ENCODE data around the gene ZNF679. TPM values are rescaled to one million over a fixed set of nuclear protein-coding genes. Genes with fewer than 3 reads are reported as not detected.
"Not testable (repeated sequence)": the region's sequence is repeated elsewhere in the genome, so short reads cannot be mapped to it uniquely, and the experiment has no call there.

Gene ZNF679
- polyA plus RNA-seq (not detected in 2 replicates), polyA minus RNA-seq (not detected in 2 replicates)

DNA sequence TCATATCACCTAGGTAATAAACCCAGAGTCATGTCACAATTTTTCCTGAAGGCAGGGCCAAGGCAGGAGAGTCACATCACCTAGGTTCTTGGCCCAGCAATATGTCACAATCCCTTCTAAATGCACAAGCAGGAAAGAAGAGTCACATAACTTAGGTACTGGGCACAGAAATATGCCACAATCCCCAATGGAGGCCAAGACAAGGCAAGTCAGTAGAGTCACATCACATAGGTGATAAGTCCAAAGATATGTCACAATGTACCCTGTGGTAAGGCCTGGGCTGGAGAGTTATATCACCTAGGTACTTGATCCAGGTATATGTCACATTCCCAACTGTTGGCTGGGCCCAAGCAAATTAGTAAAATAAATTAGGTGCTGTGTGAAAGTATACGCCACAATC is at the start of gene ZNF679:
Gene ZNF679 (plus strand): TSS at position 301 of the 400 bp plus-strand sequence. CDS start 20,644 bp downstream, outside the sequence.
- H2AFZ ChIP-seq (ENCODE audit: low read depth, low read length); H3K27ac ChIP-seq (ENCODE audit: low read length); H3K9ac ChIP-seq (ENCODE audit: low read length); H4K20me1 ChIP-seq (ENCODE audit: insufficient read depth); H3K4me2 ChIP-seq (ENCODE audit: low read length); H3K9me2 ChIP-seq (ENCODE audit: insufficient read depth, low read length); H3K36me3 ChIP-seq (ENCODE audit: insufficient read depth, low read length); H3K27me3 ChIP-seq (ENCODE audit: insufficient read depth, low read depth, low read length); H3K4me3 ChIP-seq (ENCODE audit: low read length); H3F3A ChIP-seq (ENCODE audit: insufficient read depth, low read length, poor library complexity, severe bottlenecking); H3K79me2 ChIP-seq (replicated peaks; ENCODE audit: insufficient read depth, low read length): not testable (repeated sequence)
- H3K9me3 ChIP-seq (ENCODE audit: low read length), result peaks cover 24% of the 10 kb centered on the region

DNA sequence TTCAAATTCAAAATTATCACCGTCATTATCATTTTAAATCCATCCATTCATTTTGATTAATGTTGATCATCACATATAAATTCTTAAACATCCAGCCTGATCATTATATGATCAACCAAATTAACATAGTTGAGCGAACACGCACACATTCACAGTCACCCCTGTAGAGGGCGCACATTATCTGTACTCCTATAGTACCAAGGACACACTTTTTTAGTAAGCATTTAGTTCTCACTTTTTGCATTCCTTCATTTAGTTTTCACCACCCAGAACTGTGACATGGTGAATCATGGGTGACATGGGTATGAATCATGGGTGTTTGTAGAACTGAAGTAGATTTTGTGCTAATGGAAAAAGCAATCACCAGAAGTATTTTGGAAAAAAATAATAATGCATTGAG is 47.3 kb upstream of the ZNF679 start:
- Histone ChIP-seq H3K9me2 (ENCODE audit: insufficient read depth, low read length) (no peaks in the 10 kb centered on the region), H3K4me2 (ENCODE audit: low read length) (no peak overlapping the region), H4K20me1 (ENCODE audit: insufficient read depth) (no peaks in the 10 kb centered on the region), H3K79me2 (replicated peaks; ENCODE audit: insufficient read depth, low read length) (no peaks in the 10 kb centered on the region), H2AFZ (ENCODE audit: low read depth, low read length) (no peak overlapping the region), H3K36me3 (ENCODE audit: insufficient read depth, low read length) (no peaks in the 10 kb centered on the region), H3K27ac (ENCODE audit: low read length) (no peak overlapping the region), H3K9me3 (ENCODE audit: low read length) (peaks cover 4% of the 10 kb centered on the region), H3K9ac (ENCODE audit: low read length) (no peak overlapping the region), H3K4me3 (ENCODE audit: low read length) (no peak overlapping the region), H3F3A (ENCODE audit: insufficient read depth, low read length, poor library complexity, severe bottlenecking) (no peaks in the 10 kb centered on the region), H3K27me3 (ENCODE audit: insufficient read depth, low read depth, low read length) (no peaks in the 10 kb centered on the region)
- no peak for TF ChIP-seq SMC3 (conservative IDR thresholded peaks at IDR 0.05; ENCODE audit: poor library complexity)
- TF ChIP-seq MXI1 (conservative IDR thresholded peaks at IDR 0.05; ENCODE audit: poor library complexity, severe bottlenecking), result no peak
- TF ChIP-seq POLR2AphosphoS5 (IDR thresholded peaks at IDR 0.05), result no peak
- TF ChIP-seq, protein P1, sequence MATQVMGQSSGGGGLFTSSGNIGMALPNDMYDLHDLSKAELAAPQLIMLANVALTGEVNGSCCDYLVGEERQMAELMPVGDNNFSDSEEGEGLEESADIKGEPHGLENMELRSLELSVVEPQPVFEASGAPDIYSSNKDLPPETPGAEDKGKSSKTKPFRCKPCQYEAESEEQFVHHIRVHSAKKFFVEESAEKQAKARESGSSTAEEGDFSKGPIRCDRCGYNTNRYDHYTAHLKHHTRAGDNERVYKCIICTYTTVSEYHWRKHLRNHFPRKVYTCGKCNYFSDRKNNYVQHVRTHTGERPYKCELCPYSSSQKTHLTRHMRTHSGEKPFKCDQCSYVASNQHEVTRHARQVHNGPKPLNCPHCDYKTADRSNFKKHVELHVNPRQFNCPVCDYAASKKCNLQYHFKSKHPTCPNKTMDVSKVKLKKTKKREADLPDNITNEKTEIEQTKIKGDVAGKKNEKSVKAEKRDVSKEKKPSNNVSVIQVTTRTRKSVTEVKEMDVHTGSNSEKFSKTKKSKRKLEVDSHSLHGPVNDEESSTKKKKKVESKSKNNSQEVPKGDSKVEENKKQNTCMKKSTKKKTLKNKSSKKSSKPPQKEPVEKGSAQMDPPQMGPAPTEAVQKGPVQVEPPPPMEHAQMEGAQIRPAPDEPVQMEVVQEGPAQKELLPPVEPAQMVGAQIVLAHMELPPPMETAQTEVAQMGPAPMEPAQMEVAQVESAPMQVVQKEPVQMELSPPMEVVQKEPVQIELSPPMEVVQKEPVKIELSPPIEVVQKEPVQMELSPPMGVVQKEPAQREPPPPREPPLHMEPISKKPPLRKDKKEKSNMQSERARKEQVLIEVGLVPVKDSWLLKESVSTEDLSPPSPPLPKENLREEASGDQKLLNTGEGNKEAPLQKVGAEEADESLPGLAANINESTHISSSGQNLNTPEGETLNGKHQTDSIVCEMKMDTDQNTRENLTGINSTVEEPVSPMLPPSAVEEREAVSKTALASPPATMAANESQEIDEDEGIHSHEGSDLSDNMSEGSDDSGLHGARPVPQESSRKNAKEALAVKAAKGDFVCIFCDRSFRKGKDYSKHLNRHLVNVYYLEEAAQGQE (IDR thresholded peaks at IDR 0.05; ENCODE audit: borderline replicate concordance), result no peak
- TF ChIP-seq TAF1 (IDR thresholded peaks at IDR 0.05; ENCODE audit: low read depth), result no peak

DNA sequence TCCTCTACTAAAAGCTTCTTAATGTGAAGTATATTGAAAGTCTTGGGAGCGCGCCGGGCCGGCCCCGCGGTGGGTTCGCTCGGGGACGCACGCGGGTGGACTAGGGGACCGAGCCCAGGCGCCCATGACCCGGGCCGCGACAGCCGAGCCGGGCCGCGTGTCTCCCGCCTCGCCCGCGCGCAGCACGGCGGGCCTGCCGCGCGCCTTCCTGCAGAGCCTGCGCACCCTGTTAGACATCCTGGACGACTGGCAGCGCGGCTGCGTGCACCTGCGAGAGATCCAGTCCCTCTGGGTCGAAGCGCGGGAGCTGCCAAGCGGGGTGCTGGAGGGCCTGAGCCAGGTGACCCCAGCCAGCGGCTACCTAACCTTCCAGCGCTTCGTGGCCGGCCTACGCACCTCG is 46.7 kb upstream of the ZNF679 start:
- H3K9me2 ChIP-seq (ENCODE audit: insufficient read depth, low read length), result no peaks in the 10 kb centered on the region
- H3K27ac ChIP-seq (ENCODE audit: low read length), result no peak overlapping the region
- H3K79me2 ChIP-seq (replicated peaks; ENCODE audit: insufficient read depth, low read length), result no peaks in the 10 kb centered on the region
- no peak overlapping the region for H3K9ac ChIP-seq (ENCODE audit: low read length)
- no peak overlapping the region for H3K4me3 ChIP-seq (ENCODE audit: low read length)
- peaks cover 4% of the 10 kb centered on the region for H3K9me3 ChIP-seq (ENCODE audit: low read length)
- TF ChIP-seq RAD21 (conservative IDR thresholded peaks at IDR 0.05) (no peak), SMC3 (conservative IDR thresholded peaks at IDR 0.05; ENCODE audit: poor library complexity) (no peak), POLR2AphosphoS5 (IDR thresholded peaks at IDR 0.05) (no peak), MXI1 (conservative IDR thresholded peaks at IDR 0.05; ENCODE audit: poor library complexity, severe bottlenecking) (no peak), EP300 (conservative IDR thresholded peaks at IDR 0.05; ENCODE audit: poor library complexity, severe bottlenecking) (no peak), TAF1 (IDR thresholded peaks at IDR 0.05; ENCODE audit: low read depth) (no peak), EZH2 (IDR thresholded peaks at IDR 0.05; ENCODE audit: borderline replicate concordance, insufficient read depth, low read length, poor library complexity, severe bottlenecking) (no peak)
- TF ChIP-seq, protein P2, sequence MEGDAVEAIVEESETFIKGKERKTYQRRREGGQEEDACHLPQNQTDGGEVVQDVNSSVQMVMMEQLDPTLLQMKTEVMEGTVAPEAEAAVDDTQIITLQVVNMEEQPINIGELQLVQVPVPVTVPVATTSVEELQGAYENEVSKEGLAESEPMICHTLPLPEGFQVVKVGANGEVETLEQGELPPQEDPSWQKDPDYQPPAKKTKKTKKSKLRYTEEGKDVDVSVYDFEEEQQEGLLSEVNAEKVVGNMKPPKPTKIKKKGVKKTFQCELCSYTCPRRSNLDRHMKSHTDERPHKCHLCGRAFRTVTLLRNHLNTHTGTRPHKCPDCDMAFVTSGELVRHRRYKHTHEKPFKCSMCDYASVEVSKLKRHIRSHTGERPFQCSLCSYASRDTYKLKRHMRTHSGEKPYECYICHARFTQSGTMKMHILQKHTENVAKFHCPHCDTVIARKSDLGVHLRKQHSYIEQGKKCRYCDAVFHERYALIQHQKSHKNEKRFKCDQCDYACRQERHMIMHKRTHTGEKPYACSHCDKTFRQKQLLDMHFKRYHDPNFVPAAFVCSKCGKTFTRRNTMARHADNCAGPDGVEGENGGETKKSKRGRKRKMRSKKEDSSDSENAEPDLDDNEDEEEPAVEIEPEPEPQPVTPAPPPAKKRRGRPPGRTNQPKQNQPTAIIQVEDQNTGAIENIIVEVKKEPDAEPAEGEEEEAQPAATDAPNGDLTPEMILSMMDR (IDR thresholded peaks at IDR 0.05; ENCODE audit: poor library complexity, severe bottlenecking), result no peak
- TF ChIP-seq, protein P1 (IDR thresholded peaks at IDR 0.05; ENCODE audit: borderline replicate concordance), result no peak
- H3K4me2 ChIP-seq (ENCODE audit: low read length), result no peak overlapping the region
- no peaks in the 10 kb centered on the region for H4K20me1 ChIP-seq (ENCODE audit: insufficient read depth)
- H3F3A ChIP-seq (ENCODE audit: insufficient read depth, low read length, poor library complexity, severe bottlenecking), result no peaks in the 10 kb centered on the region
- no peaks in the 10 kb centered on the region for H3K27me3 ChIP-seq (ENCODE audit: insufficient read depth, low read depth, low read length)
- H2AFZ ChIP-seq (ENCODE audit: low read depth, low read length), result no peak overlapping the region
- H3K36me3 ChIP-seq (ENCODE audit: insufficient read depth, low read length), result no peaks in the 10 kb centered on the region
